GM18507 (cell line): ENCODE data around the gene EIF5B.
A peak's percentile ranks its signal among the peaks of the same experiment; 100 is the strongest.
"Not testable (repeated sequence)": the region's sequence is repeated elsewhere in the genome, so short reads cannot be mapped to it uniquely, and the experiment has no call there.

Experiments used
- DNase-seq: peaks from one replicate; pipeline ENCODE4 v3.0.0; 2011; ENCODE audit warnings: low read depth; ENCODE audit not compliant: insufficient read length; ENCODE audit errors: extremely low spot score
- FAIRE-seq: peaks from 2 replicates; lab custom pipeline; 2011; peaks lifted over from hg19 to GRCh38; lab: Jason Lieb, UNC

Gene EIF5B

DNA sequence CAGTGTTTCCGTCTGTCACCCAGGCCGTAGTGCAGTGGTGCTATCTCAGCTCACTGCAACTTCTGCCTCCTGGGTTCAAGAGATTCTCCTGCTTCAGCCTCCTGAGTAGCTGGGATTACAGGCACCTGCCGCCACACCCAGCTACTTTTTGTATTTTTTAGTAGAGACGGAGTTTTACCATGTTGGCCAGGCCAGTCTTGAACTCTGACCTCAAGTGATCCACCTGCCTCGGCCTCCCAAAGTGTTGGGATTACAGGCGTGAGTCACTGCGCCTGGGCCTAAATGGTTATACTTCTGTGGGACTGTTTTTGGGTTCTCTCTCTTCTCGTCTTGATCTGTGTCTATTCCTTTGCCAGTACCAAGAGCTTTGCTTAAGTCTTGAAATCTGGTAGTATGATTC is 17.6 kb downstream of the EIF5B start:
- FAIRE-seq, DNase-seq: not testable (repeated sequence)

DNA sequence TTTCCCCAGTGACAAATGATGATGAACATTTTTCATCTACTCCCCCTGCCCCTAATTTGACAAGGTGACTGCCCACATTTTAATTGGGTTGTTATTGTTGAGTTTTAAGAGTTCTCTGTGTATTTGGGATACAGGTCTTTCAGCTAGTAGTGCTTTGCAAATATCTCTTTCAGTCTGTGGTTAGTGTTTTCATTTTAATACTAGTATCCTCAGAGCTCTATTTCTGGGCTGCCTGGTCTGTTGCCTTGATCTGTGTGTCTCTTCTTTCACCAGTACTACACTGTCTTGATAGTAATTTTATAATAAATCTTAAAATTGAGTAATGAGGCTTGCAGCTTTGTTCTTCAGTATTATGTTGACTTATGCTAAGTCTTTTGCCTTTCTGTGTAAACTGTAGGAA is 19.7 kb downstream of the EIF5B start:
- FAIRE-seq (peak; percentile 44), DNase-seq (no peak)

DNA sequence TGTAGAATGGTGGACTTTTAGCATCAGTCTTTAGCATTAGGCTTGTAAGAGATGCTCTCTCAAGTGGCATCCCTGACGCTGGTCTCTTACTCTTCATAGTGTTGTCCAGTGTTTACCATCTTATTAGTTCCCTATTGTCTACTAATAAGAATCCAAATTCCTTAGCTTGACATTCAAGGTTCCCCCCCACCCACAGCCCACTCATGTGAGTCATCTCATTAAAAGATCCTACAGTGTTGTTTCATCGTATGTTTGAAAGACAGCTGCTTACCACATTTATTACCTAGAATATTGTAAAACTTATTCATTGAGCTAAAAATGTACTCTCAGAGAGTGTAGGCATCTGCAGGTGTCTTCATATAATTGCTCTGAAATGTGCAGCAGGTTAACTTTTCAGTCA is 28.5 kb downstream of the EIF5B start:
- DNase-seq = no peak
- no peak for FAIRE-seq

DNA sequence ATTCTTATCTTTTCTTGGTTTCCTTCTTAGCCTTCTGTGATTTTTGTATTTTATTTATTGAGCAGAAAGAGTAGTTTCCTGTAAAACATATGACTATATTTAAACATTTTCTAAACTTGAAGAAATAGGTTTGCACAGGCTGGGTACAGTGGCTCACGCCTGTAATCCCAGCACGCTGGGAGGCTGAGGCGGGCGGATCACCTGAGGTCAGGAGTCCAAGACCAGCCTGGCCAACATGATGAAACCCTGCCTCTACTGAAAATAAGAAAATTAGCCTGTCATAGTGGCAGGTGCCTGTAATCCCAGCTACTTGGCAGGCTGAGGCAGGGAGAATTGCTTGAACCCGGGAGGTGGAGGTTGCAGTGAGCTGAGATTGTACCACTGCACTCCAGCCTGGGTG is 31.7 kb downstream of the EIF5B start:
- FAIRE-seq = not testable (repeated sequence)

DNA sequence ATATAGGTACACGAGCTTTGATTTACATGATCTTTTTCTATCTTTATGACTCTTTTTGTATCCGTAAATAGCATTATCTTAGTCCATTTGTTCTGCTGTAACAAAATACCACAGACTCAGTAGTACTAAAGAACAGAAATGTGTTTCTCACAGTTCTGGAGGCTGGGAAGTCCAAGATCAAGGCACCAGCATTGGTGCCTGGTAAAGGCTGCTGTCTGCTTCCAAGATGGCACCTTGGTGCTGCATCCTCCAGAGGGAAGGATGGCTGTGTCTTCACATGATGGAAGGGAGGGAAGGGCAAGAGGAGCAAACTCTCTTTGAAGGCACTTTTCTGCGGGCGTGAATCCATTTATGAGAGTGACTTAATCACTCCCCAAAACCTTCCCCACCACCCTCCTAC is 36.0 kb downstream of the EIF5B start:
- FAIRE-seq = no peak
- DNase-seq = no peak

More for the DNA sequence above, 31.7 kb downstream of the EIF5B start:
- not testable (repeated sequence) for DNase-seq

DNA sequence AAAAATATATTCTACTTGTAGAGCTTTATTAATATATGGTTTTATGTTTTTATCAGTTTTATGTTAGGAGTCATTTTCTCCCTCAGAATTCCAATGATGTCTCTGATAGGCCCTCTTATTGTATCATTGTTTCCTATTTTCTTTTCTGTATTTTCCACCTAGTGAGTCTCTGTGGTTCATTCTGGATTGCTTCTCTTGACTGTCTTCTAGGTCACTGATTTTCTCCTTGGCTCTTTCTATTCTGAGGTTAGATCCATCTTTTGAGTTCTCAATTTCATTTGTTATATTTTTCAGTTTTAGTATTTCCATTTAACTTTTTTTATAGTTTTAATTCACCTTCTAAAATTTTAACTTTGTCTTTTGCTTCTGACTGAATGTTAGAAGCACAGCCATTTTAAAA is 37.6 kb downstream of the EIF5B start:
- peak; percentile 26 for FAIRE-seq
- DNase-seq = no peak

DNA sequence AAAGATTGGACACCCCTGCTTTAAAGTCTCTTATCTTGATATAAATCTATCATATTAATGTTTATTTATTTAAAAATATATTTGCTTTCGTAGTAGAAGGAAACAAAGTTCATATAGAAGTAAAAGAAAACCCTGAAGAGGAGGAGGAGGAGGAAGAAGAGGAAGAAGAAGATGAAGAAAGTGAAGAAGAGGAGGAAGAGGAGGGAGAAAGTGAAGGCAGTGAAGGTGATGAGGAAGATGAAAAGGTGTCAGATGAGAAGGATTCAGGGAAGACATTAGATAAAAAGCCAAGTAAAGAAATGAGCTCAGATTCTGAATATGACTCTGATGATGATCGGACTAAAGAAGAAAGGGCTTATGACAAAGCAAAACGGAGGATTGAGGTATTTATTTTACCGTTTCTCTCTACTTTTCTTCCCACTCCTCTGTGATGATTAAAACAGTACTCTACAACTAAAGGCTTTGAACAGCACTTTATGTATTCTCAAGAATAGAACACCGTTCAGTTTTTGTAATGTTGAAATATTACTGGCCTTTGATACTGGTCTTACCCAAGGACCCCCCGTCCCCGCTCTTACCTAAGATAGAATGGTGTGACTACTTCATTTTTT is 39.2 kb downstream of the EIF5B start:
- FAIRE-seq (peak; percentile 31), DNase-seq (no peak)

DNA sequence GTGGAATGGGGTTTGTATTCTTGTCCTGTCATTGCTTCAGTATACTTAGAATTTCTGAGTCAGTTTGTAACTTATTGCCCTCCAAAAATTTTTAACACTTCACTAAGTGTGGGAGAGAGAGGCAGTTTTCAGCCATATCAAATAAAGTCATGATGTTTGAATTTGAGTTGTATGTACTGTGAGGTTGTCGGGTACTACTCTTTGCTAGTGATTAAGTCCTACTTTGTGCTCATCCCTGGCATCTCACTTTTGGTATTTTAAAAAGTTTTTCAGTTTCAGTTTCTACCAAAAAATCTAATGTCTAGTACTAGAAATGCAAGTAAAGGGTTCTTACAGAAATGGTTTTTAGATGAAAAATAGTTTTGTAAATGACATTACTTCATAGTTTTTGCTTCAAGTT is 40.7 kb downstream of the EIF5B start:
- FAIRE-seq (no peak), DNase-seq (no peak)

DNA sequence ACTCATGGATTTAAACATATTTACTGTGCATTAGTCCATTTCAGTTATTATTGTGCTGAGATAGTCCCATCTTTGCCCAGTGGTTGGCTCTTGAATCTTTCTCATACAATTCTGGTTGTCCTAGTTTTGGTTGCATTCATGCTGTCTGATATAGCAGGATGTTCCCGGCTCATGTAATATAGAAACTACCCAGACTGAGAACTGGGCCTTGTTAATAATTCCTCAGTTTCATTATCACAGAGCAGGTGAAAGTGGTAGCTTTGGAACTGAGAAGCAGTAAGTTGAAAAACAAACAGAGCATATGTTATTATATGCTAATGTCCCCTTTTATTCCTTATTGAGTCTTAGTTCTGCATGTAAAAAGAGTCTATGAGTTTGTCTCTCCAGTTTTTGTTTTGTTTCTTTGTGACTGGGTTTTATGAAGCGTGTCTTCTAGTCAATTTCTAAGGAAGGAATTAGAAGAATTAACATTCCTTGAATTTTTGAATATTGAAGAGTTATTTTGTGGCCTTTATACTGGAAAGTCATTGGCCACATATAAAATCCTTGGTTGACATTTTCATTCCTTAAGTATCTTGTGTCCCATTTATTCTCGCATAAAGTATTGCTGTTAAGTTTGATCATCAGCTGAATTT is 43.3 kb downstream of the EIF5B start:
- FAIRE-seq (peak; percentile 74), DNase-seq (no peak)

DNA sequence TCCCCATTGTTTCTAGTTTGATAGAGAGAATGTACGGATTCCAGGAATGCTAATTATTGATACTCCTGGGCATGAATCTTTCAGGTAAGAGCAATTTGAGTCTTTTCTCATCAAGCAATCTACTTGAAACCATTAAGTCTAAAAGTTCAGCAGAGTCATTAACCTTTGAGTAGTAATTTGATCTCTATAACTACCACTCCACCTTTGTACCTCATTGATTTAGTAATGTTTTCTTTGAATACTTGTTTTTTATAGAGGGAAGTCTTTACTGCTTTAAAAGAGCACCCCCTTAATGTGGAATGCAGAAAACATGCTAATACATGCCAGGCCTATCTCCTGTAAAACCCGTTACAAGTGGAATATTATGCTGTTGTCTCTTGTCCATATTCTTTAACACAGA is 45.0 kb downstream of the EIF5B start:
- no peak for FAIRE-seq
- DNase-seq = no peak

DNA sequence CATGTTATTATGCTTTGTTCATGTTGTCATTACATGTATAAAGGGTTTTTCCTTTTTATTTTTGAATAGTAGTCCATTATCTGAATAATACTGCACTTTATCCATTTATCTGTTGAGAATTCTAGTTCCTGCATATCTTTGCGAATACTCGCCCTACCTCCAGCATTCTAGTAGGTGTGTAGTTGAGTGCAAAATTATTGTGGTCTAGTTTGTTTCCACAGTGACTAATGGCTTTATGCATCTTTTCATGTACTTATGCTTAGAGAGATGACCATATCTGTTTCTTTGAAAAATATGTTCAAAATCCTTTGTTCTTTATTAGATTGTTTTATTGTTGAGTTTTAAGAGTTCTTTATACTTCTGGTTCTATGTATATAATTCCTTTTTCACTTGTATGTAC is 48.8 kb downstream of the EIF5B start:
- DNase-seq = no peak
- no peak for FAIRE-seq

DNA sequence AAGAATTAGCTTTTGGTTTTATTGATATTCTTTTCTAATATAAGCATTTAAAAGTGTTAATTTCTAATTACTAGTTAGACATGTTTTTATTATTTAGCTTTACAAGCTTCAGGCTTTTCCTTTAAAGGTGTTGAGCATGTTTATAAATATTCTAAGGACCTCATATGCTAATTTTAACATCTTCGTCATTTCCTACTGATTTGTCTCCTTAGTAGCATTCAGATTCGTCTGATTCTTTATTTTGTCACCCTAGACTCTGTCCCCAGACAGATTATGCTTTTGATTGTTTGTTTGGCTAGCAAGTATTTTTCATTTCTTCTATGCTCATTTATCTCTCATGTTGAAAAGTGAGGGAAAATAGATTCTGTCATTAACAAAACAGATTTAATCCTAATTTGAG is 51.7 kb downstream of the EIF5B start:
- FAIRE-seq = no peak
- DNase-seq = no peak

DNA sequence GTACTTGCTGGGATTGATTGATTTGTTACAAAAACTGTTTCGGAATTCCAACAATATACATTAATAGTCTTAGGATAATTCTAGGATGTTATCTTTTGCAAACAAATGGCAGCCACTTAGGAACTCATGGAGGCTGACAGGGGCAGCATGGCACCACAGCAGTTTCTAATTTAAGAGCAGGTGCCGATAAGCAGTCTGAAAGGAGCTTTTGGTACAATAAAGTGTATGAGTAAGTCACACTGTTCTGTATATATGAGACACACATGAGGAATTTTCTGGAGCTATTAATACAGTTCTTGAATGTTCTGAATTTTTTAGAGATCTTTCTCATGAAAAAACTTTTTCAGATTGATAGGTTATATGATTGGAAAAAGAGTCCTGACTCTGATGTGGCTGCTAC is 52.2 kb downstream of the EIF5B start:
- no peak for DNase-seq
- no peak for FAIRE-seq

DNA sequence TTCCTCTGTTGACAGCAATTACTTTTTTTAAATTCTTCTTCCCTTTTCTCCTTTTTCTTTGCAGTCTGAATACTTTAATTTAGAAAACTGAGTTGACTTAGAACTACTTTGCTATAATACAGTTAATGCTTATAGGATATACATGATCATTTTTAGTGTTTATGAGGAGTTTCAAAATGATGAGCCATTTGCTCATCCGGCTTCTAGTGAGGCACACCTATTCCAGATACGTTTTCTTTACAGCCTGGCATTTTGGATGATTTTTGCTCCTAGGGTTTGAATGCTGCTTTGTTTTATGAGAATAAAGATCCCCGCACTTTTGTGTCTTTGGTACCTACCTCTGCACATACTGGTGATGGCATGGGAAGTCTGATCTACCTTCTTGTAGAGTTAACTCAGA is 52.8 kb downstream of the EIF5B start:
- FAIRE-seq (no peak), DNase-seq (no peak)

DNA sequence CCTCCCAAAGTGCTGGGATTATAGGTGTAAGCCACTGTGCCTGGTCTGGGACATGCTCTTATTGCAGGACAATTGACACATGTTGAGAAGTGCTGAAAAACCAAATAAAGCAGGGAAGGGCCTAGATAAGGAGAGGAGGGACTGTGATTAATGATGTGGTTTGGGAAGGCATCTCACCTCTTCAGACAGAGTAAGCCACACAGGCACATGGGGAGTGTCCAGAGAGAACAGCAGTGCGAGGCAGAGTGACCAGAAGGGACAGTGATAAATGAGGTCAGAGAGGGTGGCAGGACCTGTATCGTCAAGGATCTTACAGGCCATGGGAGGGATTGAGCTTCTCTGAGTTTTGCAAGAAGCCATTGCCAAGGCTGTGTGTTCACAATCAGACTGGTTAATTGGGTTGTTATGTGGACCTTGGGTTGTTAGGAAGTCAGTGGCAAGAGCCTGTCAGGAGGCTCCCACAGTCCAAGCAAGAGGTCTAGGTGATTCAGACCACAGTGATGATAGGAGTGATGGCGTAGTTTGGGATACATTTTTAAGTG is 58.5 kb downstream of the EIF5B start:
- no peak for FAIRE-seq
- no peak for DNase-seq

DNA sequence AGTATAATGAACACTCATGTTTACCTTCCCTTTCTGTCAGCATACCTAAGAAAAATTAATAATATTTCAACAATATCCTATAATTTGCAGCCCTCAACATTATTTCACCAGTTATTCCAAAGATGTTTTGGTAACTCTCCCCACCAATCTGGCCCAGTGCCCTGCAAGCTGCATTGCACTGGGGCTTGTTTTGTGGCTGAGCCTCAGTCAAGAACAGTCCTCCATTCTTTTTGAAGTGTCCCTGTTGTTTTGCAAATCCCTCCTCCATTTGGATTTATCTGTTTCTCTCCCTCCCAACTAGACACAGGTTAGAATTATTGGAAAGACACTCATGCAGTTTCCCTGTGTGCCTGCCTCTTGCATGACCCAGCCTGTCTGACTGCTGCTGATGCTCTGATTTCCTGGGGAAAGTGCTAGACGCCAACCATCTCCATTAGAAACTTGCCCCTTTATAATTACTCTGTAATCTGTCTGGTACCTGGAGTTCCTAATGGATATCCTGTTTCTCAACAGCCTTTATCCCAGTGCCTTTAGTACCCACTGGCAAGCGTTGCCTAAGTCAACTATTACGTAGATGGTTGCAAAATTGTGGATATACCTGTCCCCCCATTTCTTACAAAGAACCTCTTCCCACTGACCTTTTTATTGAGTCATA is 60.2 kb downstream of the EIF5B start:
- no peak for DNase-seq
- no peak for FAIRE-seq

DNA sequence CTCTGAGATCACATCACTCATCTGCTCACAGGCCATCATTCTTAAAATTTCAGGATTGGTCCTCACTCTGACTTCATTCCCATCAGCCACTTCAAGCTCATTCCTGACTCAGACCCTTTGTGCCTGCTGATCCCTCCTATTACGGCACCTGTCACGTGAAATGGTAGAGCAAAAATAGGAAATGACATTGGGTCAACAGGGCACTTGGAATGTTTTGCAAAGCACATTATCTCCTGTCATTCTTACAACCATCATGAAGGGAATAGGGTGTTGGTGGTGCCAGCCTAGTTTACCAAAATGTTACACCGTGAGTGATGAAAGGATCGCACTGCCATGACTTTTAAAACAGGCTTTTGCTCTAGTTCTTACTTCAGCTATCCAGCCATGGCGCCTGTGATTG is 61.1 kb downstream of the EIF5B start:
- DNase-seq (no peak), FAIRE-seq (no peak)

DNA sequence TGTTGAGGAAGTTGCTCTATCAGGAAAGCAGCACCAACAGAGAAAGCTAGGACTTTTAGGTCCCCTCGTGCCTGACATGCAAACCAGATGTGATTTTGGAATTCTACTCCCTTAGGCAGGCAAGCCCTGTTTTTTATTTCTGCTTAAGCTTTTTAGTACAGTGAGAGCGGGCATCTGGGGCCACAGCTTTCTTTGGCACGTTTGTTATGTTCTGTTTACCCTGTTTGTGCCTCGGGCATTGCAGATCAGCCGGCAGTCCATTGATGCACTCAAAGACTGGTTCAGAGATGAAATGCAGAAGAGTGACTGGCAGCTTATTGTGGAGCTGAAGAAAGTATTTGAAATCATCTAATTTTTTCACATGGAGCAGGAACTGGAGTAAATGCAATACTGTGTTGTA is 61.9 kb downstream of the EIF5B start:
- DNase-seq (no peak), FAIRE-seq (no peak)

DNA sequence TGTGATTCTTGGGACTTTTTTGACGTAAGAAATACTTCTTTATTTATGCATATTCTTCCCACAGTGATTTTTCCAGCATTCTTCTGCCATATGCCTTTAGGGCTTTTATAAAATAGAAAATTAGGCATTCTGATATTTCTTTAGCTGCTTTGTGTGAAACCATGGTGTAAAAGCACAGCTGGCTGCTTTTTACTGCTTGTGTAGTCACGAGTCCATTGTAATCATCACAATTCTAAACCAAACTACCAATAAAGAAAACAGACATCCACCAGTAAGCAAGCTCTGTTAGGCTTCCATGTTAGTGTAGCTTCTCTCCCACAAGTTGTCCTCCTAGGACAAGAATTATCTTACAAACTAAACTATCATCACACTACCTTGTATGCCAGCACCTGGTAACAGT is 62.6 kb downstream of the EIF5B start:
- DNase-seq (no peak), FAIRE-seq (no peak)

DNA sequence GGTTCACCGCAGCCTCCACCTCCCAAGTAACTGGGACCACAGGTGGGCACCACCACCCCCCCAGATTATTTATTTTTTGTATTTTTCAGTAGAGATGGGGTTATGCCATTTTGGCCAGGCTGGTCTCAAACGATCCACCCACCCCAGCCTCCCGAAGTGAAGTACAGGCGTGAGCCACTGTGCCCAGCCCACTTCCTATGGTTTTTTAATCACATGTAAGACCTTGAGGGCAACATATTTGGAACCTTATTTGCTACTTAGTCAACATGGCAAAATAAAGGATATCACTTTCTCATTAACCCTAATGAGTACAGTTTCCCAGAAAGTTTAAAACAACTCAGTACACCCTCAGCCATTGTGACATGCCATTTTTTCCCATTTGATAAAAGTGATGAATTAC is 64.7 kb downstream of the EIF5B start:
- FAIRE-seq (no peak), DNase-seq (no peak)

DNA sequence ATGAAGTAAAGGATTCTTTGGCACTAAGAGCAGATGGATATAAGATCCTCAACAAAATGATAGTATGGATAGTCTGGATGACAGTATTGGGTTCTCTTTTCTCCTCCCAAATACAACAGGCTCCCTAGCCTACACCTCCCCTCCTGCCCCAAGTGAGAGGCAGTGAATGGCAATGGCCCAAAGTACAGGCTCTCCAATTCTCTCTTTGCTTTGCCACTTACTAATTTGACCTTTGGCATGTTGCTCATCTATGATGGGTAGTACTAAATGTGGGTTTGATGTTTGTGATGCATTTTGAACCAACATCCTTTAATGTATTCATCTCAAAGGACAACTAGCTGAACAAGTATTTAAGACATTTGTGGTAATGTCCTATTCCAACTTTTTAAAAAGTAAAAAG is 65.9 kb downstream of the EIF5B start:
- no peak for DNase-seq
- FAIRE-seq = no peak
